ENCODE measurements around the gene ATP13A1.

ATP13A1 gene

DNA sequence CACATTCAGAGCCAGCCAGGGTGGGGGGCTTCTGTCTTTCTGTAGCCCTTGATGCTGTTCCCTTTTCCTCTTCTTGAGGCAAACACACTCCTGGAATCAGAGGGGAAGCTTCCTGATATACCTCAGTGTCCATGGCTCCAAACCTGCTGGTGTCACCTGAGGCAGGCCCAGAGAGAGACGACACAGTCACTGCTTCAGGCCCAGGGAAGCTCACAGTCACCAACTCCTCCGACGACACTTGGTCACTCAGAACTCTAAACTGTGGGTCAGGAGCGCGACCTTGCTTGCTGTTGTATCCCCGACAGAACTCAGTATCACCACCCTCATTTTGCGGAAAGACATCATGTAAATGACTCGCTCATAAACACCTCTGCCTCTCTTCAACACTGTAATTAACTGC lies 1.1 kb downstream of the ATP13A1 start:
- no peak for DNase-seq

DNA sequence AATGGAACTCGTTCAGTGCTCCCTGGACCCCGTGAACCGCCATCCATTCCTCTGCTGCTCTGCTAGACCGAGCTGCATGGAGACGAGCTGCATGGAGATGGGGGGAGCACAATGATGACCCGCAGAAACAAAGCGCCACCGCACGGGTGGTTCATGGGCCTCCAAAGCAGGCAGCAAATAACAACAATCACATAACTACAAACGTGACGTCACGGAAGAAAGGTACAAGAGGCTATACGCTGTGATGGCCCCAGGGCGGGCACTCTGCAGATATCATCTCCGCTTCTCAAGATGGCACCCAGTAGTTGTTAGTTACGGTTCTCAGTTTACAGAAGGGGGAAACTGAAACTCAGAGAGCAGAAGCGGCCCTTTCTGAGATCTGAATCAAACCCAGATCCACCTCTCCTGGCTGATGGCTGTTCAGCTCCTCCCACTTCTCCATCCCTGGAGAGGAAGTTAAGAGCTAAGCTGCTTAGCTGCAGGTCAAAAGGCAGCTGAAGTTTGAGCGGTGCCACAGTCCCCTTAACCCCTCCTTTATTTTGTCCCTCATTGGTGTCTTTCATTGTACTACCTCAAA lies 1.7 kb downstream of the ATP13A1 start:
- DNase-seq, result no peak

DNA sequence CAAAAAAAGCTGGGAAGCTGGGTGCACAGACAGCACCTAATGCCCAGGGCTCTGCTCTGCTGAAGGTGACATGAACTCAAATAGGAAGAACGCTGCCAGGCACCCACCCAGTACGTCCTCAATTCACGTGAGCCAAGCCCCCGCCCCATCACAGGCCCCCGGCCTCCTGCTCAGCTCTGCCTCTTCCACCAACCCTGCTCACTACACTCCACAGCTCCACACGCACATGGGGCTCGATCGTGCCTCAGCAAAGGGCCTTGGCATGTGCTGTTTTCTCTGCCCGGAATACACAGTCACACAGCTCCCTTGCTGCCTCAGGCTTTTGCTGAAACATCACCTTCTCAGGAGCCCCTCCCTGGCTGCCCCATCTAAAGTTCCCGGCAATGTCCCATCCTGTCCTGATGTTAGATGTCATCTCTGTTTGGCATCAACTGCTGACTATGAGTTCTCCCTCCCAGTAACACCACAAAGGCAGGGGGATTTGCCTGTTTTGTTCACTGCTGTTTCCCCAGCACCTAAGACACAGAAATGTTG lies 2.3 kb downstream of the ATP13A1 start:
- DNase-seq, result no peak

DNA sequence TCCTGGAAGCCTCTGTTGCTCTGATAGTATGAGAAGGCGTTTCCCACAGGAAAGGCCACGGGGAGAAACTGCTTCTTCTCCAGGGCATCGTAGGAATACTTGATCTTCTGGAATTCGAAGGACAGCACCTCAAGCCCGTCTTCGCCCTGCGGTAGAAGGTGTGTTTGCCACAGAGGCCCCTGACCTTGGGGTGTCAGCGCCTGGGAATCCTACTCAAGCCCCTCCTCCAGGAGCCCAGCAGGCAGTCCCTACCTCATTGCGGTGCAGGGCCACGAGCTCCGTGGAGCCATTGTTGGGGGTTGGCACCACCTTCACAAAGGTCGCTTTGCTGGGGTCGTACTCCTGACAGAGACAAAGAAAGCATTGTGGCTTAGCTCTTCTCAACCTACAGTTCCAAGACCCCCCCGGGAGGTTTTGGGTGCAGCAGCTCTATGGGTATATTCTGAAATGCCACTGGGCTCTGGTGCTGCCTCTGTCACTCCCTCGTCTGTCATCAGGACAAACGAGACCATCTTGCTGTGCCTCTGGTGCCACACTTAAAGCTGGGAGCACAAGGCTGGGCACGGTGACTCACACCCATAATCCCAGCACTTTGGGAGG lies 3.7 kb downstream of the ATP13A1 start:
- DNase-seq, result no peak

DNA sequence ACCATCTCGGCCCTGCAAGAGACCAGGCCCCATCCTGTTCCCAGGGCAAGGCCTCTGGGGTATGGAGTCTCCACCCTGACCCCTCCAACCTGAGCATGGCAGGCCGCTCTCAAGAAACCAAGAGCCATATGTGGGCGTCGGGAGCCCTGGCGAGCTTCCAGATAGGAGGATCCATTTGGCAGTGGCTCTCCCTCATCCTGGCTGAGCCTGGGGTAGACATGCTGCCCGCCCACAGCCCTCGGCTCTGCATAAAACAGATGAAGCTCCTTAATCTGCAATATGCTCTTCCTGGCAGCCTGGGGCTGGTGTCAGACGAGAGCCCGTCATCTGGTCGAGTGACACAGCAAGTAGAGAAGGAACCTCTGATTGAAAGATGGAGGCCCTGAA lies 6.1 kb downstream of the ATP13A1 start:
- DNase-seq, result no peak

DNA sequence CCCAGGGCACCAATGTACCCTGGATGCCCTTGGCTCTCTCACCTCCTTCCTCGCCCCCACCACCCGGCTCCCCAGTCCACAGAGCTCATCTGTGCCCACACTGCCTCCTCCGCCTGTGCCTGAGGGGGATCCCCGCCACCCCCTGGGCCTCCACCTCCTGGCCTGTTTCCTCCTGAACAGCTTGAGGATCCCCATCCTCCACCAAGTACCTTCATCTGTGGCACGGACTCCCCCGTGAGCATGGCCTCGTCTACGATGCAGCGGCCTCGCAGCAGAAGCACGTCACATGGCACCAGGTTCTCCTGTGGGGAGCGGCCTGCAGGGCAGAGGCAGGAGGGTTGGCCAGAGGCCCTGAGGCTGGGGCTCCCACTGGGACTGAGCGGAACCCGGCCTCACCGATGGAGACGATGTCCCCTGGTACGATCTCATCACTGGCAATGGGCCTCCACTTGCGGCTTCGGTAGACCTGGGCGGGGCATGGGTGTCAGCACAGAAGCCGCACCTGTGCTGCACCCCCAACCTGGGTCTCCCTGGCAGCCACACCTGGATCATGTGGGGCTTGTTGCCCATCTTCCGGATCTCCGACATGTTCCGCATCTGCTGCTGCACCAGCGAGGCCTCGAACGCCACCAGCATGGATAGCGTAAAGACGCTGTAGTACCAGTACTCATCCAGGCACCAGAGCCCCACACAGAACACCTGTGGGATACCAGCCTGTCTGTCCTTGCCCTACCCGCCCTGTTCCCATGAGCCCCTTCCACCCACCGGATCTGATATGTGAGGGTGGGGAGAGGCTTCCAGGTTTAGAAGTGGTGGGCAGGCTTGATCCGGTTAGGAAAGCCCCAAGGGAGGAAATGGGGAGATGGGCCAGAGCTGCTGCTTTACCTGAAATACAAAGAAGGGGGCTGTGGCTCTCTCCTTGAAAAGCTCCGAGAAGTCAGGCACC lies 6.8 kb downstream of the ATP13A1 start:
- DNase-seq, result no peak

DNA sequence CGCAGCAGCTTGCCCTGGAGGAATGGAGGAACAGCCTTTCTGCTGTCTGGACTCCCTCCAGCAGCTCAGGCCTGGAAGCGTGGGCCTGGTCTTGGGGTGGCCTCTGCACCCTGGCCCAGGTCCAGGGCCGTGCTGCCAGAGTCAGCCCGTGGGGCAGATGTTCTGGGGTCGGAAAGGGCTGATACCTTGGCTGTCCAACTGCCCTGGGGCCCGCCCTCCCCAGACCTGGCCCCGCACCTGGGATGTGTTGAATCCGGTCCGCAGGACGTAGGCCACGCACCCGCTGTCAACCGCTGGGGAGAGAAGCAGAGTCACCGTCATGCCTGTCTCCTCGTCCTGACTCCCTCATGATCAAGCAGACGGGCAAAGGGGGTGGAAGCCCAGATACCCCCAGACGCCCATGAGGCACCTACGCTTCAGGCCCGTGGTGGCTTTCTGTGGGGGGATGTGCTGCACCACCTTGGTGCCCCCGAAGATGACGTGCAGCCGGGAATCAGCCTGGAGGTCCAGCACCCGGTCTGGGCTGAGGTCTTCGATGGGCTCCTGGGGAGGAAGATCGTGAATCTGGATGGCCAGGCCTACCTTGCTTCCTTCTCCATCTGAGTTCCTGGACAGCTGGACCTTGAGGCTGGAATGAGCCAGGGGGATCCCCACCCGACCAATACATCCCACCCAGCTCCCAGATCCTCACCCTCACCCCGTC lies 7.7 kb downstream of the ATP13A1 start:
- no peak for DNase-seq

DNA sequence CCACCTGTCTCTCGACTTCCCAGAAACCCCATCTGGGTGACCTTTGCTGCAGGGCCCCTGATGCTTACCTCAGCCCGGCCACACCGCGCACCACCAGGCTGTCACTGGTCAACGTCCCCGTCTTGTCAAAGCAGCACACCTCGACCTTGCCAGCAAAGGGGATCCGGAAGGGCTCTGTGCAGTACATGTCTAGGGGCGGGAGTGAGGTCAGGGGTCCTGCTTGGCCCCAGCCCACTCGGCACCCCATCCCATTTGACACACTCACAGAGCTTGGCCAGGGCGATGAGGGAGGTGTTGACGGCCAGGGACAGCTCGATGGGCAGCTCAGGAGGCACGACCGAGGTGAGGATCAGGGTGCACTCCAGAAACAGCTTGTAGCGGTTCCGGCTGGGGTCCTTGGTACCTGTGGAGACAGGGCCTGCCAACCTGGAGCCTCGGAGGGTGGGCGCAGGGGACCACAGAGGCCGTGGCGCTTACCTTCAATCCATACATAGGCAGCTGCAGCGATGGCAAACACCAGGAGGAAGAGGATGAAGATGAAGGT lies 8.4 kb downstream of the ATP13A1 start:
- no peak for DNase-seq

DNA sequence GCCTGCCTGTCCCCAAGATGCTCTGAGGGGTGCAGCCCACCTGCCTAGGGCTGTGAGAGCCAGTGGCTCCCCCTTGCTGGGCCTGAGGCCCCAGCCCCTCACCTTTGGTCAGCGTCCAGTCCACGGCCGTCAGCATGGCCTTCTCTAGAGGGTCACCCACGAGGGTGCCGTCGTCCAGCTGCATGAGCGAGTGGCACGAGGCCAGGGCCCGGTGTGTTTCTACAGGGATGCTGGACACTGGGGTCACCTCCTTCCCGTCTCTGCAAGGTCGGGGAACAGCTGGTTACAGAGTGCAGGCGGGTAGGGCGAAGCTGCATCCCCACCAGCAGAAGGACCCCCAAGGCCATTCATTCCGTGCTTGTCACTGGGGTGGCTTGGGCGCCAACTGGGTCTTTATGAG lies 9.0 kb downstream of the ATP13A1 start:
- no peak for DNase-seq

DNA sequence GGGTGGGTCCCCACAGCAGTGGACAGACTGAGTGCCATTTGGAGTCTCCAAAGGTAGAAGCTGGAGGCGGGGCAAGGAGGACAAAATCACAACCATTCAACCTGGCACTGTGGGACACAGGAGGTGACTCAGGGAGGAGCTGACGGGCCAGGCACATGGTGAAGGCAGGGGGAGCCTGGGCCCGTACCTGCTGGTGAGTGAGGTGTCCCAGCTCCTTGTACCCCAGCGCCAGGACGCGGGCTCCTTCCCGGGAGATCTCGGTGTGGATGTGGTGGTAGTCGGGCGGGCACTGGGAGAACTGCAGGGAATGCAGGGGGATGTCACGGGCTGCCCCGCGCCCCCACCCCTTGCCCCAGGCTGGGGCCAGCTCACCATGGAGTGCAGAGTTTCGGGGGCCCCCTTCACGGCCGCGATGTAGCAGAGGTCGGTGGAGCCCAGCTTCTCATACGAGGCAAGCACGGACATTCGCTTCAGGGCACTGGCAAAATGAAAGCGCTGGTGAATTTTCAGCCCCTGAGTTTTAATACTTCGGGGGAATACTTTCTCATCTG lies 9.8 kb downstream of the ATP13A1 start:
- DNase-seq, result no peak

DNA sequence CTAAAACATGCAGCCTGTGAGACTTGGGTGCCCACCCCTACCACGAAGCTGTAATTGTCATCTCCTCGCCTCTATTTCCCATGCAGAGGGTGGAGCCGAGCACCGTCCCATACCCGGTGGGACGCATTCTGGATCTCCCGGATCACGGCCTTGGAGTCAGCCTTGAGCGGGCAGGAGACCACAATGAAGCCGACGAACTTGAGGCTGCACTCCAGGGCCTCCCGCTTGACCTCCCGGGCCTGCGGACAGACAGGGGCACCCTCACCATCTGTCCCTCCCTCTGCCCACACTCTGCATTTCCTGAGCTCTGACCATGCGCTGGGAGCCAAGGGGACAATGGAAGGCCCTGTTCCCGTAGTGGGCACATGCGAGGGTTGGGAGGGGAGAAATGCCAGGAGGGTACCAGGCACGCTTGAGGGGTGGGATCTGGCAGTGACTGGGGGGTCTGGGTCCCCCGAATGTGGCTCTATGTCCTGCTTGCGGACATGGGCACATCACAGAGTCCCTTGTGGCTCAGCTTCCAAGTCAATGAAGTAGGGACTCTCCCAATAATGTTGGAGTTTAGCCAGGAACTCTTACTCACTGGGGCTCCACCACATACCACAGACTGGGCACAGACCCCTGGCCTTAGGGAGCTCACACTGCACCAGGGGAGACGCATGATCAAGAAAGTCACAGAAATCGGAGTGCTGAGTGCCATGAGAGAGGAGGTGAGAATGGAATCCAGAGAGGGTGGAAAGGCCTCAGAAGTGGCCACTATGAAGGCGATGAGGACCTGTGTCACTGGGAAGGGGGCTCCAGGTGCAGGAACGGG lies 10.8 kb downstream of the ATP13A1 start:
- no peak for DNase-seq

DNA sequence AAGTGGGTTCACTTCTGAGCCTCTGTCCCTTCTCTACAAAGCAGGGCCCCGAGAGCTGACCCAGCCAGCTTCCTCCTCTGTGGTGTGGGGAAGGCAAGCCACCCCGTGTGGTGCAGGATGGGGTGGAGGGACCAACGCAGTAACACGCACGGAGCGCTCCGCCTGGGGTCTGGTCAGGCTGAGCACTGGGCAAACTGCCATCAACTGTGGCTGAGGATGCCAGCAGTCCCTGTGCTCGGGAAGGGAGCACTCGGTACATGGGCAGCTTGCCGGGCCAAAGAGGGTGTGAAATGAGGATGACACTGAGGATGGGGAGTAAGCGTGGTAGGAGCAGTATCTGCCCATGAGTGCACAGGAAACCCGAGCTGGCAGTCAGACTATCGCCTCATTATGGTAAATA lies 12.4 kb downstream of the ATP13A1 start:
- no peak for DNase-seq

DNA sequence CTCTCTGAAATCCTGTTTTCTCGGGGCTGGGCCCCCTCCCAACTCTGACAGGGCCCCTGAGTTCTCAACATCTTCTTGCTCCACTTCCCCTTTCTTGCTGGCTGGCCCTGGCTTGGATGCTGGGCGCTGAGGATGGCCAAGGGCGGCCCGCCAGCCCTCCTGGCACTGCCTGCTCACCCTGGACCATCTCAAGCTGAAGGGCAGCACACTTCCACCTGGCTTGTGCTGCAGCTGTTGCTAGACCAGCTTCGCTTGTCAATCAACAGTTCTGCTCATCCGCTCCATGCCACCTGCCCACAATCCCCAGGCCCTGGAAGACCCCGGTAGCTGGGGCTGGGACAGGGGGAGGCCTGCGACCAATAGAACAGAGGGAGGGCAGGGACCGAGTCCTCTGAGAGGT lies 13.1 kb downstream of the ATP13A1 start:
- DNase-seq, result no peak

DNA sequence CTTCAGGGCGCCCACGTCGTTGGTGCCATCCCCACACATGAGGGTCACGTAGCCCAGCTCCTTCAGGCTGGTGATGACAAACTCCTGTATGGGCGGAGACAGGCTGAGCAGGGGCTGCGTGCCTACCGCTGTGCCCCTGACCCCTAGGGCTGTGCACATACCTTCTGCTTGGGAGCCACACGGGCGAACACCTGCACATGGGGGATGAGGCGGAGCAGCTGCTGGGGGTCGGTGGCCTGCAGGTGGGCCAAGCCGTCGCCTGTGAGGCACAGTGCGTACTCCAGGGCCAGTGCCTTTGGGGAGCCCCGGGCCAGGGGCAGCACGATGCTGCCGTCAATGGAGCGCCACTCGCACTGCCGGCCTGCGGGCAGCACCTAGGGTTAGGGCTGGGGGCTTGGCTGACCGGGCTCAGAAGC lies 13.9 kb downstream of the ATP13A1 start:
- DNase-seq, result no peak

DNA sequence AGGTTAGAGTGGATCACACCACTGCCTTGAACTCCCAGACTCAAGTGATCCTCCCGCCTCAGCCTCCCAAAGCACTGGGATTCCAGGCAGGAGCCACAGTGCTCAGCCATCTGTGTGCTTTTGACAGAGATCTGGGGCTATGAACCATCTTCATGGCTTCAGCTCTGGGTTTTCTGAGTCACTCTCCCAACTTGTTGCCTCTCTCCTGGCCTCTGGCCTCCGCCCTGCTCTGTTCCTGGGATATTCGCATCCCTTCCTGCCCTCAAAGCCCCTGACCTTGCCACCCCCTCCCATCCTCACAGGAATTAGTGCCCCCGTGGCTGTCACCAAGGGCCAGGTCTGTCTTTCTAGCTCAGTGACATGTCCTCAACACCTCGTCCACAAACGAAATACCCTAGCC lies 14.3 kb downstream of the ATP13A1 start:
- DNase-seq, result no peak

DNA sequence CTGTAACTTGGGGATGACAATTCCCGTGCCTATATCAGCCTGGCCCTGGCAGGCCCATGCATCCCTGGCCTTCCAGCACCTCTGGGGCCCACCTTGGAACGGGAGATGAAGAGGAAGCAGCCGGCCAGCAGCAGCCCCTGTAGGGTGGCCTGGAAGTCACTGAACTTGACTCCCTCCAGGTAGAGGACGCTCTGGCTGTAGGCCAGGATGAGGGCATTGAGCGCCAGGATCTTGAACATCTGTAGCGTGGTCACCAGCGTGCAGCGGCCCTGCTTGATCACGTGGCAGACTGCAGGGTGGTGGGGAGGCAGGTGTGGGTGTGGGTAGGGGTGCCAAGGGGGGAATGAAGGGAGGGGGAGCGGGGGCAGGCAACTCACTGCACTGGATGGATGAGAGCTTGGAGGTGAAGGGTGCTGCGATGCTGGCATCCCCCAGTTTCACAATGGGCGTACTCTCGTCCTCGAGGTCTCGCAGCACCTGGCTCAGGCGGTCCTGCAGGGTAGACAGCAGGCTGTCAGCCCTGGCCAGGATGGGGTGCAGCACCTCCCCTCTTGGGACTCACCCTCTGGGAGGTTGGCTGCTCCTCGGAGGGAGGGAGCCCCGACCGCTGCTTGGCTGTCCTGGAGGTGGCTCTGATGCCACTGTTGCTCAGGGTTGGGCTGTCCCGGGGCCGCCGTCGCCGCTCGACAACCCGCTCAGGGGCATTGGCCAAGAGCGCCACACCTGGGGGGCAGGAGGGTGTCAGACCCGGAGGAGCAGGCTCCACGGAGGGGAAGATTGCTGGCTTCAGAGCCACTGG lies 16.2 kb downstream of the ATP13A1 start:
- no peak for DNase-seq

DNA sequence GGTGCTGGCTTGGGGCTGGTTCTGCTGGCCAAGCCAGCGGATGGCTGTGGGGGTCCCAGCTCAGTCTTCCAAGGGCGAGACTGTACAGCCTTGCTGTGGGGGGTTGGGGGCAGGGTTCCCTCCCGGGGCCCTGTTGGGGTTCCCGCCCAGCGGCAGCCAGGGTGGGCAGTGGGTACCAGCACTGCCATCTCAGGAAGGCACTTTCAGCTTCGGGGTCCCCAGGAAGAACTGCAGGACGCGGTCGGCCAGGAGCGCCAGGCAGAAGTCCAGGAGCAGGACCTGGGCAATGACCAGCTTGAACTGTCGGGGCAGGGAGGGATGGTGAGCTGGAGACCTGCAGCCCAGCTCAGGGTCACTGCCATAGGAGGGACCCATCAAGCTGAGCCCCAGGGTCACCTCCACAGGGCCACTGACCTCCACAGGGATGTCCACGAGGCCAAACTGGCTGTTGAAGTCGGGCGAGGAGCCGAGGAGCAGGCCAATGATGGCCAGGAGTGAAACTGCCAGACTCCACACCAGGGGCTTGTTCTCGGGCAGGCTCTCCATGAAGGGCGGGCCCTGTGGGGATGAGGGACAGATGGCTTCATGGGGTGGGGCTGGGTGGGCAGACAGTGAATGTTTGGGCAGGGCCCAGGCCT lies 18.1 kb downstream of the ATP13A1 start:
- no peak for DNase-seq

DNA sequence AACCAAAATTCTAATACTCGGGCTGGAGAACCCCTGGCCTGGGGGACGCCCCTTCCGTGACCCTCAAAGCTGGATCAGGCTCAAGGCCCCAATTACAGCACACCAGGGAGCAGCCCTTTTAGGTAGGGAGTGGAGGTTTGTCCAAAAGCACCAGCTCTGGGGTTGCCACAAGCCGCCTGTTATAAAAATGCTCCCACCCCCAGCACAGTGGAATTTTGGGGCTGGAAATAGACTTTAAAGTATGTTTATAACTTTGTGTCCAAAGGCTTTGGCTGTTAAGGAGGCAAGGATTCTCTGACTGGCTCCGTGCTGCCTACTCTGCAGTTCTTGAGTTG lies 19.5 kb downstream of the ATP13A1 start:
- DNase-seq, result no peak

DNA sequence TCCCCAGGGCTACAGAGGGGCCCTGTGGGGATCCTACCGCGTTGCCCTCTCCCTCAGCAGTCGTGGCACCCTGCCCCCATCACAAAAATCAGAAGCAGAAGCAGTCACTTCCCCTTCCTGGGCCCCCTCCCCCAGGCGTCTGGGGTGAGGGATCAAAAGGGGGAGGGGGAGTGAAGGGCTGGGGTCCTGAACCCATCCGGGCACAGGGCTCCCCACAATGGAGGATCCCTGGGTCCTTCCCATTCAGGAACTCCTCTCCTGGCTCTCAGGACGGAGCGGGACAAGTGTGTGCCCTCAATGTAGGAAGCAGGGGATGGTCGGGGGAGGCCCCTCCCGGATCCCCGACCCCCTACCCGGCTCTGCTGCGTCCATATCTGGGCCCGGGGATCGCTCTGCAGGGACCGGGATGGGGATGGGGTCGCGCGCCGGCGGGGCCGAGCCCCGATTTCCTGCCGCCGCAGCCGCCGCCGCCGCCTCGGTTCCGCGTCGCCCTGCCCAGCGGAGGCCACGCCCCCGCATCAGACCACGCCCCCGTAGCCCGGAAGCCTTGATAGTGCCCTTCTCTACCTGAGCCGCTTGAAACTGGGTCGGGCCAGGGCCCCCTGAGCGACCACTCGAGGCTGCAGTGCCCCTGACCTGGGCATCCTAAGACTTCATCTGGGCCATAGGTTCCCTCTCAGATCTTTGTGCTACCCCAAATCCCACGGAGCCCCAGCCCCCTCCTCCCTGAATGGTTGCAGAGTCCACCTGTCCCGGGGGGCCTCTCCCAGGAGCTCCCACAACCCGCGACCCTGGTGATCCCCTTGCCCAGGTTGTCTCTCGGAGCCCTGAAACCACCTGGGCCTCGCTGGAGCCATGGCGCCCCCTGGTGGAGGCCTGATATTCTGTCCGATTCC lies 20.1 kb downstream of the ATP13A1 start, which contains the start of gene GMIP:
Gene GMIP (minus strand): TSS at position 500 of the 896 bp plus-strand sequence. CDS start 128 bp downstream, at position 372.
- peak; percentile 45 for DNase-seq
